Omental fat pad (tissue), 4 donors: ENCODE results near the gene ACAA2. TPM values are rescaled to one million over a fixed set of nuclear protein-coding genes. Genes with fewer than 3 reads are reported as not detected.

Source experiments
- ATAC-seq: fragments of 150-250 bp; one replicate; pipeline ENCODE4 v1.9.1; 2016; ENCODE audit warnings: mild to moderate bottlenecking, moderate library complexity; ENCODE audit not compliant: low FRiP score
- DNase-seq: peaks from one replicate; pipeline ENCODE4 v3.0.0-alpha.2; 2019; ENCODE audit warnings: low spot score
- CTCF ChIP-seq, 3 donors: fragments of 450-650 bp; IDR thresholded peaks; one replicate each; pipeline ENCODE4 v1.5.1; 2016 to 2017; ENCODE audit warnings: antibody characterized with exemption in 3 of 3, mild to moderate bottlenecking in 3 of 3, moderate library complexity in 2 of 3
- total RNA-seq, 4 donors: library from RNA; depleted of rRNA; stranded (reverse); fragments of >200 nt; gene quantifications; one replicate each; pipeline ENCODE4 v1.1.0, GENCODE V29; 2016

Gene ACAA2
- total RNA-seq, 4 donors from 2014 or later: 86.4 to 167 (median 112) TPM

- ATAC-seq: no peak
- no peak for TF ChIP-seq CTCF (IDR thresholded peaks at IDR 0.05)
- DNase-seq: no peak
Measured at GRCh38 chr18:49845629-49846360, 32.5 kb upstream of the ACAA2 start.

GRCh38 chr18:49844903-49845302 lies 31.6 kb upstream of the ACAA2 start:
- DNase-seq (no peak), ATAC-seq (no peak)

GRCh38 chr18:49843778-49844625 lies 30.7 kb upstream of the ACAA2 start:
- DNase-seq: no peak
- TF ChIP-seq CTCF (IDR thresholded peaks at IDR 0.05): no peak
- no peak for ATAC-seq

More at GRCh38 chr18:49844903-49845302, 31.6 kb upstream of the ACAA2 start:
- TF ChIP-seq CTCF (IDR thresholded peaks at IDR 0.05): no peak

GRCh38 chr18:49843131-49843530 lies 29.8 kb upstream of the ACAA2 start:
- DNase-seq (no peak), ATAC-seq (no peak)
- no peak for TF ChIP-seq CTCF (IDR thresholded peaks at IDR 0.05)

- ATAC-seq (no peak), DNase-seq (no peak)
- TF ChIP-seq CTCF (IDR thresholded peaks at IDR 0.05): no peak
Measured at GRCh38 chr18:49842656-49843055, 29.3 kb upstream of the ACAA2 start.

- no peak for TF ChIP-seq CTCF (IDR thresholded peaks at IDR 0.05)
- DNase-seq (no peak), ATAC-seq (no peak)
Measured at GRCh38 chr18:49841236-49842217, 28.2 kb upstream of the ACAA2 start.
